ENCODE data around the gene TWIST2. TPM values are rescaled to one million over a fixed set of nuclear protein-coding genes. Genes with fewer than 3 reads are reported as not detected.
A peak's percentile ranks its signal among the peaks of the same experiment; 100 is the strongest.

The TWIST2 gene
- total and polyA plus RNA-seq, 7 experiments from 2014 or later: not detected

DNA sequence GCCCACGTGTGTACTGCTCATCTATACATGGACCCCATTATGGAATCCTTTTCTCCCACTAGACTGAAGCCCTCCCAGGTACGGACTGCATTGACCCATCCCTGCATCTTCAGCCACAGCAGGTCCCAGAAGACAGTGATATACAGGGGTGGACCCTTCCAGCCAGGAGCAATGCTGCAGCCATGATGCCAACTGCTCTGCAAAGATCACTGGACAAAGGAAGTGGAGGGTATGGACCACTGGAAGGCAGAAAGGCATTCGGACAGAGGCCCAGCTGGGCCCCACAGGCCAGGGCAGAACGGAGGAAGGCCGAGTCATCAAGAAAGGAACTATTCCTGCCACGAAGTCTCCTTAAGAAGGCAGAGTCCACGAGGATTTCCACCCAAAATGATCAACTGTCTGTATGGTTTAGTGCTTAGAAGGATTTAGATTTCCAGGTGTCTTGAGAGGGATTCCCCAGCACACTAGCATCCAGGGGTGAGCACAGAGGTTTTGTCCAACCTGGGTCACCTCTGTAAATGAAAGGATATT is 93.4 kb downstream of the TWIST2 start:
- DNase-seq (no peak), ATAC-seq (no peak)
- H3K27ac ChIP-seq (ENCODE audit: low read depth, low read length): no peak overlapping the region
- no peak overlapping the region for H3K27ac Mint-ChIP-seq
- peaks cover 0 to 14% (median 8%) of the 10 kb centered on the region in 5 donors for H3K27me3 Mint-ChIP-seq
- H3K27me3 ChIP-seq (ENCODE audit: control insufficient read depth in 2 of 2, insufficient read depth in 2 of 2, low read length in 2 of 2): no peaks in the 10 kb centered on the region
- no peaks in the 10 kb centered on the region for H3K4me1 ChIP-seq (ENCODE audit: control insufficient read depth in 2 of 2, insufficient read depth in 2 of 2, low read length in 2 of 2)
- H3K4me1 Mint-ChIP-seq: no peaks in the 10 kb centered on the region
- H3K36me3 Mint-ChIP-seq: no peaks in the 10 kb centered on the region
- no peaks in the 10 kb centered on the region for H3K36me3 ChIP-seq (ENCODE audit: control insufficient read depth in 2 of 3, insufficient read depth in 3 of 3, low read length in 3 of 3)
- ChIA-PET CTCF (interaction anchor here (0.6 kb wide), 1 partner anchor 1171 kb away, joined by 3 read pairs; no protein-coding TSS in a partner anchor), POLR2A (no interaction called here)
- intact Hi-C loops (cut with micrococcal nuclease): no loop called here
- no peaks in the 10 kb centered on the region for H3K9me3 ChIP-seq (ENCODE audit: control insufficient read depth in 2 of 3, low read length in 3 of 3)
- H3K9me3 Mint-ChIP-seq: peaks cover 0 to 1% (median 0%) of the 10 kb centered on the region in 11 donors
- no peak overlapping the region for H3K4me3 ChIP-seq (ENCODE audit: low read length)
- no peak overlapping the region for H3K4me3 Mint-ChIP-seq

DNA sequence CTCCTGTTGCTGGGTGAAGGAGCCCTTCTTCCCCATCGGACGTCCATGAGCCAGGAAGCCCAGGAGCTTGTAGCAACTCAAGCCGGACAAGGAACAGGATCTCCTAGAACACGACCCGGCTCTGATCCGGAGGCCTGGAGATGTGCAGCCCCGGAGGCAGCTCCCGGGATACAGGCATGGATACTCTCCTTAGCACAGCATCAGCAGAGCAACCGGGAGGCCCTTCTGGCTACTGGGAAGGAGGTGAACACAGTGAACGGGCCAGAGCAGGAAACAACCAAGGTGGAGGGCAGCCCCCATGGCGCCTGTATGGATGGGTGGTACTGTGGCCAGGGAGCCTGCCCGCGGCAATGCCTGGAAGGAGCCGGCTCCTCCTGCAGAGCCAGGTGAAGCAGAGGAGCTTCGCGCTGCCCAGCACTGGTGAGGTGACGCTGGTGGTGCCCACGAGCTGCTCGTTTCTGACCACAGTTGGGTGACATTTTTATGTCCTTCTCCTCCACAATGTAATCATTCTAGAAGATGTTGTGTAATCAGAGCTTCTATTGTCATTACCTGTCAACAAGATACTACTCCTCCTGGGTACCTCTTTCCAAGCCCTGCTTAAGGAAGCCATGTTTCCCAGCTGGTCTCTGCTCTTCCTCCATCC is 94.3 kb downstream of the TWIST2 start:
- no peak for ATAC-seq

DNA sequence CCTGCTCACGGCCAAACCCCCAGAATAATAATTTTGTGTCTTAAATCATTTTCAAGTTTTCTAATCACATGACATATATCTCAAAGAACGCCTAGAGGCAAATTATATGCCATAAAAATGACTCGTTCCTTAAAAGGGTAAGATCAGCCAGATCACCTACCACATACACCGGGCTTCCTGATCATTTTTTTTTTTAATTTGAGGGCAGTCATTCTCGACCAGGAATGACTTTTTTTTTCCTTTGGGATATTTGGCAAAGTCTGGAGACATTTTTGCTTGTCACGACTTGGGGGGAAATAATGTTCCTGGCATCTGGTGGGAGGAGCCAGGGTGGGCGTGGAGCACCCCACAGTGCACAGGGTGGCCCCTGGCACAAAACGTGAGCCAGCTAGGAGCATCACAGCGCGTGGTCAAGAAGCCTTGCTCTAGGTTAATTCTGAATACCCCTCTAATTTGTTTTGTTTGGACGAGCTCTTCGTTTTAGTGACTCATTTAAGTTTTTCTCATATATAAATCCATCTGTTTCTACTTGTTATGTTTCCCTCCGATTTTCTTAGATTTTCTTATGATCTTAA is 94.9 kb downstream of the TWIST2 start:
- Mint-ChIP-seq H3K4me3 (no peak overlapping the region), H3K4me1 (peaks cover 0 to 3% (median 2%) of the 10 kb centered on the region in 7 donors), H3K27me3 (peaks cover 0 to 14% (median 8%) of the 10 kb centered on the region in 5 donors), H3K36me3 (no peaks in the 10 kb centered on the region), H3K9me3 (peaks cover 0 to 1% (median 0%) of the 10 kb centered on the region in 11 donors), H3K27ac (no peak overlapping the region)
- ChIA-PET POLR2A (no interaction called here), CTCF (no interaction called here)
- peak in 1 of 9 donors; percentile 6 for DNase-seq
- Histone ChIP-seq H3K27ac (ENCODE audit: low read depth, low read length) (no peak overlapping the region), H3K4me3 (ENCODE audit: low read length) (no peak overlapping the region), H3K27me3 (ENCODE audit: control insufficient read depth in 2 of 2, insufficient read depth in 2 of 2, low read length in 2 of 2) (no peaks in the 10 kb centered on the region), H3K36me3 (ENCODE audit: control insufficient read depth in 2 of 3, insufficient read depth in 3 of 3, low read length in 3 of 3) (no peaks in the 10 kb centered on the region), H3K4me1 (ENCODE audit: control insufficient read depth in 2 of 2, insufficient read depth in 2 of 2, low read length in 2 of 2) (no peaks in the 10 kb centered on the region), H3K9me3 (ENCODE audit: control insufficient read depth in 2 of 3, low read length in 3 of 3) (no peaks in the 10 kb centered on the region)
- intact Hi-C loops (cut with micrococcal nuclease): no loop called here
- ATAC-seq: no peak

More for the DNA sequence above, 94.3 kb downstream of the TWIST2 start:
- Histone ChIP-seq H3K4me1 (ENCODE audit: control insufficient read depth in 2 of 2, insufficient read depth in 2 of 2, low read length in 2 of 2) (no peaks in the 10 kb centered on the region), H3K36me3 (ENCODE audit: control insufficient read depth in 2 of 3, insufficient read depth in 3 of 3, low read length in 3 of 3) (no peaks in the 10 kb centered on the region), H3K27ac (ENCODE audit: low read depth, low read length) (no peak overlapping the region), H3K27me3 (ENCODE audit: control insufficient read depth in 2 of 2, insufficient read depth in 2 of 2, low read length in 2 of 2) (no peaks in the 10 kb centered on the region), H3K9me3 (ENCODE audit: control insufficient read depth in 2 of 3, low read length in 3 of 3) (no peaks in the 10 kb centered on the region), H3K4me3 (ENCODE audit: low read length) (no peak overlapping the region)
- H3K4me3 Mint-ChIP-seq: no peak overlapping the region
- ChIA-PET CTCF (interaction anchor here (0.6 kb wide), 1 partner anchor 1170 kb away, joined by 3 read pairs; no protein-coding TSS in a partner anchor), POLR2A (no interaction called here)
- H3K4me1 Mint-ChIP-seq: no peaks in the 10 kb centered on the region
- peak in 1 of 9 donors; percentile 15 for DNase-seq
- peaks cover 0 to 14% (median 8%) of the 10 kb centered on the region in 5 donors for H3K27me3 Mint-ChIP-seq
- intact Hi-C loops (cut with micrococcal nuclease): no loop called here
- no peak overlapping the region for H3K27ac Mint-ChIP-seq
- H3K9me3 Mint-ChIP-seq: peaks cover 0 to 1% (median 0%) of the 10 kb centered on the region in 11 donors
- H3K36me3 Mint-ChIP-seq: no peaks in the 10 kb centered on the region

DNA sequence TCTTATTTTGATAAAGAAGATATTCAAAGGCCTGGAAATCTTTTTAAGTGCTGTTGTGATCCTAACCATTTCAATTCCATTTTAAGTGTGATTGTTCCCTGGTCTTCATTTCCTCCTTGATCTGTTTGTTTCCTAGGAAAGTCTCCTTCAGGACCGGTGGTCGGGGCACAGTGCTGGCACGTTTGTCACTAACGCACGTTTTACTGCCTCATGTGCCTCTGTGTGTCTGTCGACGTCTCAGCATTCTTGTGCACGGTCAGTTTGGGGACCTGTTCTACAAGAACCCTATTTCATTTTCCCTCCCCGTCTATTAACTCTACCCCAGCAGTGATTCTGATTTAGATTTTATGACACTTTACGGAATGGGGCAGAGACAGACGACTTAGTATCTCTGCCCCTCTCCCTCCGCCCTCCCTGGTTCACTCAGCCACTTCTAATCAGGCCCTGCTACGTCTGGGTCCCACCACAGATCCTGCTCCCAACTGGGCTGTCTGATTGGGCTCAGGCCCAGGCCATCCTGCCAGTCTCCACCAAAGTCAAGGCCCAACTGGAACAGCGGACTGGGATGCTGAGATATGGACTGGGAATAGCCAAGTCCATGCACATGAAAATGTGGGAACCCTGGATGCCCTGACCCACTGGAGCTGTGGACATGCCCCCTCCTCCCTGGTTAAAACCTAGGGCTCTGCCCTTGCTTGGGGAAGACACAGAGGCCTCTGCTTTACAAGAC is 95.6 kb downstream of the TWIST2 start:
- no peak overlapping the region for H3K27ac Mint-ChIP-seq
- peaks cover 0 to 1% (median 0%) of the 10 kb centered on the region in 11 donors for H3K9me3 Mint-ChIP-seq
- ATAC-seq: no peak

DNA sequence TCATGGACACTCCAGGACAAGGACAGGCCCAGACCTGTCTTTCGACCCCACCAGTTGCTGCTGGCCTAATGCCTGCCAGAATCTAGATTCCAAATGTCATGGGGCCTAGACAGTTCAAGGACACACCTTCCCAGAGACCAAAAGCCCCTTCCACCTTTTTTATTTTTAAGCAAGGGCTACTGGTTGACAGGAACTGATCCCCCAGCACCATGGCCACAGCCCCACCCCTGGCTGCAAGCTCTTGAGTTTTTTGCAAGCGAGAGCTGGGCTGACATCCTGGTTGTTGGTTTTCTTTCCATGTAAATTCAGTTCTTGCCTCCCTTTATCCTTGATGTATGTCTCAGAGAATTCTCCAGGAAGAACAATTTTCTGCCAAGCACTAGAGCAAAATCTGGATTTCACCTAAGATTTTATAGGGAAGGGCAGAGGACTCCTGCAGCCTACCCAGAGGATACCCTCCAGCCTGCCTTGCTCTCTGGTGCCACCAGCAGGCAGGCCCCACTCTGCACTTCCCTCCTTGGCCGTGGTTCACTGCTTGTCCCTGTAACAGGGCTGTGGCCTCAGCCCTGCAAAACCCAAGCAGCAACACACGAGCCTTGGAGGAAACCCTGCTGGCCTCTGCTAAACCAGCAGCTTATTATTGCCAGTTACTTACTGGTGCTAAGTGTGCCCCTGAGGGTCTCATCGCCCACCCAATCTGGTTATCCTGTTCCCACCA is 97.7 kb downstream of the TWIST2 start:
- H3K4me3 ChIP-seq (ENCODE audit: low read length): no peak overlapping the region
- POLR2A ChIA-PET: no interaction called here
- ATAC-seq: no peak
- no peaks in the 10 kb centered on the region for H3K27me3 ChIP-seq (ENCODE audit: control insufficient read depth in 2 of 2, insufficient read depth in 2 of 2, low read length in 2 of 2)
- H3K4me1 ChIP-seq (ENCODE audit: control insufficient read depth in 2 of 2, insufficient read depth in 2 of 2, low read length in 2 of 2): no peaks in the 10 kb centered on the region
- CTCF ChIA-PET: no interaction called here
- DNase-seq: peak in 1 of 9 donors; percentile 19
- H3K9me3 ChIP-seq (ENCODE audit: control insufficient read depth in 2 of 3, low read length in 3 of 3): no peaks in the 10 kb centered on the region
- no peak overlapping the region for H3K27ac ChIP-seq (ENCODE audit: low read depth, low read length)
- no peaks in the 10 kb centered on the region for H3K36me3 ChIP-seq (ENCODE audit: control insufficient read depth in 2 of 3, insufficient read depth in 3 of 3, low read length in 3 of 3)
- no peaks in the 10 kb centered on the region for H3K9me3 Mint-ChIP-seq
- peaks cover 5 to 12% (median 9%) of the 10 kb centered on the region in 7 donors for H3K4me1 Mint-ChIP-seq
- intact Hi-C loops (cut with micrococcal nuclease): no loop called here
- peaks cover 0 to 14% (median 8%) of the 10 kb centered on the region in 5 donors for H3K27me3 Mint-ChIP-seq
- H3K27ac Mint-ChIP-seq: no peak overlapping the region
- no peak overlapping the region for H3K4me3 Mint-ChIP-seq
- H3K36me3 Mint-ChIP-seq: no peaks in the 10 kb centered on the region

More for the DNA sequence above, 95.6 kb downstream of the TWIST2 start:
- no peak overlapping the region for H3K4me3 Mint-ChIP-seq
- no peaks in the 10 kb centered on the region for H3K36me3 Mint-ChIP-seq
- Histone ChIP-seq H3K27ac (ENCODE audit: low read depth, low read length) (no peak overlapping the region), H3K9me3 (ENCODE audit: control insufficient read depth in 2 of 3, low read length in 3 of 3) (no peaks in the 10 kb centered on the region), H3K4me1 (ENCODE audit: control insufficient read depth in 2 of 2, insufficient read depth in 2 of 2, low read length in 2 of 2) (no peaks in the 10 kb centered on the region), H3K36me3 (ENCODE audit: control insufficient read depth in 2 of 3, insufficient read depth in 3 of 3, low read length in 3 of 3) (no peaks in the 10 kb centered on the region), H3K4me3 (ENCODE audit: low read length) (no peak overlapping the region), H3K27me3 (ENCODE audit: control insufficient read depth in 2 of 2, insufficient read depth in 2 of 2, low read length in 2 of 2) (no peaks in the 10 kb centered on the region)
- ChIA-PET POLR2A (no interaction called here), CTCF (interaction anchor here (0.7 kb wide), 1 partner anchor 198 kb away, joined by 3 read pairs; no protein-coding TSS in a partner anchor)
- peaks cover 0 to 14% (median 8%) of the 10 kb centered on the region in 5 donors for H3K27me3 Mint-ChIP-seq
- DNase-seq: peak in 1 of 9 donors; percentile 9
- peaks cover 5 to 10% (median 7%) of the 10 kb centered on the region in 7 donors for H3K4me1 Mint-ChIP-seq
- intact Hi-C loops (cut with micrococcal nuclease): no loop called here
